Posterior cingulate gyrus (tissue), 11 donors: ENCODE data around the gene LINGO3.
"Not testable (repeated sequence)": the region's sequence is repeated elsewhere in the genome, so short reads cannot be mapped to it uniquely, and the experiment has no call there.

Source experiments
- DNase-seq, 10 donors: peaks; one replicate each; pipeline versions ENCODE4 v3.0.0 to v3.0.0-alpha.2; 2020 to 2021; ENCODE audit warnings: mixed read lengths in 3 of 10
- intact Hi-C: fragments of 100-400 bp; cut with DNase I; formaldehyde crosslinking; loops from one replicate; pipeline ENCODE4 v1.15.1; 2023

LINGO3 gene

GRCh38 chr19:2308114-2308556 is at the start of gene LINGO3:
TSS of gene LINGO3 (minus strand) at chr19:2308154. CDS start at chr19:2291776, 16,378 bp downstream.
- intact Hi-C loops, result no loop called here
- no peak for DNase-seq

GRCh38 chr19:2356036-2356646 is 48.2 kb upstream of the LINGO3 start:
- intact Hi-C loops, result no loop called here
- DNase-seq, result peak in 1 of 10 donors; percentile 75

- intact Hi-C loops, result no loop called here
- DNase-seq, result peak in 2 of 10 donors; percentile 61 to 72
Observed at GRCh38 chr19:2355168-2356035, 47.4 kb upstream of the LINGO3 start.

- intact Hi-C loops, result no loop called here
- DNase-seq, result peak in 2 of 10 donors; percentile 62 to 75
Observed at GRCh38 chr19:2354670-2355069, 46.7 kb upstream of the LINGO3 start.

GRCh38 chr19:2353887-2354592 is 46.1 kb upstream of the LINGO3 start:
- DNase-seq, result peak in 1 of 10 donors; percentile 77
- intact Hi-C loops, result no loop called here

- intact Hi-C loops, result no loop called here
- DNase-seq, result peak in 2 of 10 donors; percentile 85 to 87
Observed at GRCh38 chr19:2353159-2353886, 45.4 kb upstream of the LINGO3 start.

GRCh38 chr19:2352121-2352520 is 44.2 kb upstream of the LINGO3 start:
- DNase-seq, result peak in 1 of 10 donors; percentile 80
- intact Hi-C loops, result no loop called here

- DNase-seq, result peak in 2 of 10 donors; percentile 76 to 80
- intact Hi-C loops, result no loop called here
Observed at GRCh38 chr19:2351591-2351990, 43.6 kb upstream of the LINGO3 start.

- intact Hi-C loops, result no loop called here
- DNase-seq, result peak in 1 of 10 donors; percentile 64
Observed at GRCh38 chr19:2350656-2351055, 42.7 kb upstream of the LINGO3 start.

GRCh38 chr19:2349818-2350217 is 41.9 kb upstream of the LINGO3 start:
- intact Hi-C loops, DNase-seq: not testable (repeated sequence)

- DNase-seq, result peak in 4 of 10 donors; percentile 18 to 87 (median 73)
- intact Hi-C loops, result no loop called here
Observed at GRCh38 chr19:2345794-2346663, 38.1 kb upstream of the LINGO3 start.

GRCh38 chr19:2345076-2345475 is 37.1 kb upstream of the LINGO3 start:
- DNase-seq, result peak in 2 of 10 donors; percentile 66 to 70
- intact Hi-C loops, result no loop called here

- intact Hi-C loops, result no loop called here
- DNase-seq, result peak in 3 of 10 donors; percentile 67 to 76 (median 75)
Observed at GRCh38 chr19:2344381-2344870, 36.5 kb upstream of the LINGO3 start.

GRCh38 chr19:2343289-2343982 is 35.5 kb upstream of the LINGO3 start:
- intact Hi-C loops, result no loop called here
- DNase-seq, result peak in 3 of 10 donors; percentile 48 to 78 (median 66)

GRCh38 chr19:2342656-2343288 is 34.8 kb upstream of the LINGO3 start:
- intact Hi-C loops, result no loop called here
- peak in 3 of 10 donors; percentile 40 to 63 (median 61) for DNase-seq

GRCh38 chr19:2341982-2342381 is 34.0 kb upstream of the LINGO3 start:
- intact Hi-C loops, result no loop called here

GRCh38 chr19:2341244-2341751 is 33.3 kb upstream of the LINGO3 start:
- intact Hi-C loops, result no loop called here
- peak in 1 of 10 donors; percentile 87 for DNase-seq

More at GRCh38 chr19:2341982-2342381, 34.0 kb upstream of the LINGO3 start:
- DNase-seq, result peak in 2 of 10 donors; percentile 57 to 84
